ENCODE data around the gene EPX.
A peak's percentile ranks its signal among the peaks of the same experiment; 100 is the strongest.

Gene EPX

GRCh38 chr17:58195518-58196123 is 3.1 kb downstream of the EPX start:
- Mint-ChIP-seq H3K36me3 (ENCODE audit: low read depth) (no peaks in the 10 kb centered on the region), H3K9me3 (no peaks in the 10 kb centered on the region), H3K4me3 (no peak overlapping the region), H3K27ac (no peak overlapping the region), H3K27me3 (ENCODE audit: low read depth) (no peaks in the 10 kb centered on the region), H3K4me1 (ENCODE audit: low read depth) (peaks cover 2% of the 10 kb centered on the region)

DNA sequence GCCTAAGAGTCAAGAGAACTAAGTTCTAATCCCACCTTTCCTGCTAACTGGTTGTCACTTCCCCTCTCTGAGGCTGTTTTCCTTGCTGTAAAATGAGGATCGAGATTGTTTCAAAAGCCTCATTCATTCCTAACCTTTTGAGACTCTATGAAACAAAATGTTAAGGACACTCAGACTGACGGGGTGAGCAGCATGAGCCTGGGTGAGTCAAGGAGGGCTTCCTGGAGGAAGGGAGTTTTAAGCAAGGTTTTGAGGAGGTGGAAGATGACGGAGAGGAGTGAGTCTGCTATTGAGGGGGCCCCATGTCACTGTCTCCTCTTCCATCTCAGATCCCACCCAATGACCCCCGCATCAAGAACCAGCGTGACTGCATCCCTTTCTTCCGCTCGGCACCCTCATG is 4.1 kb downstream of the EPX start:
- H3K9me3 Mint-ChIP-seq = no peaks in the 10 kb centered on the region
- no peak overlapping the region for H3K4me3 Mint-ChIP-seq
- peaks cover 2% of the 10 kb centered on the region for H3K4me1 Mint-ChIP-seq (ENCODE audit: low read depth)
- no peaks in the 10 kb centered on the region for H3K36me3 Mint-ChIP-seq (ENCODE audit: low read depth)
- no peak overlapping the region for H3K27ac Mint-ChIP-seq
- peaks cover 3% of the 10 kb centered on the region for H3K27me3 Mint-ChIP-seq (ENCODE audit: low read depth)

DNA sequence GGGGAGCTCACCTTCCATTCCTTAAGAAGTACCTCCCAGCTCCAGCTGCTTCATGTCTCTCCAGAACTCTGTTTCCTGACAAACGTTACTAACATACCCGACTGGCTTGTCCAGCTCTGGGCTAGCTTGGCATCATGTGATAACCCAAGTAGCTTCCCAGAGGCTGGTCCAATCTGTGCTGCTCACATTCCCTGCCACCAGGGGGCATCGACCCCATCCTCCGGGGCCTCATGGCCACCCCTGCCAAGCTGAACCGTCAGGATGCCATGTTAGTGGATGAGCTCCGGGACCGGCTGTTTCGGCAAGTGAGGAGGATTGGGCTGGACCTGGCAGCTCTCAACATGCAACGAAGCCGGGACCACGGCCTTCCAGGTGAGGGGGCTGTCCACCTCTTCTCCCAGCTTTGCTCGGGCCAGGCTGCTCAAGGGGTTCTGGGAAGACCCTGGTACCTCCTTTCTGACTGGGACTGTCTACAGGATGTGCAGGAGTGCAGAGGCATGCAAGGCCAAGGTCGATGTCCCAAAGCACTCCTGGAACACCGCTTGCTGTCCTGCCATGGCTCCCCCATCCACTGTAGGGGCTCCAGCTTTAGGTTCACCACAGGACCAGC is 7.6 kb downstream of the EPX start:
- peaks cover 2% of the 10 kb centered on the region for H3K4me1 Mint-ChIP-seq (ENCODE audit: low read depth)
- no peak overlapping the region for H3K27ac Mint-ChIP-seq

GRCh38 chr17:58202859-58203258 is 10.3 kb downstream of the EPX start:
- Mint-ChIP-seq H3K4me1 (ENCODE audit: low read depth) (peaks cover 2% of the 10 kb centered on the region), H3K27ac (no peak overlapping the region), H3K27me3 (ENCODE audit: low read depth) (peaks cover 3% of the 10 kb centered on the region), H3K4me3 (no peak overlapping the region), H3K36me3 (ENCODE audit: low read depth) (no peaks in the 10 kb centered on the region), H3K9me3 (no peaks in the 10 kb centered on the region)

More for the DNA sequence above, 7.6 kb downstream of the EPX start:
- no peaks in the 10 kb centered on the region for H3K9me3 Mint-ChIP-seq
- H3K4me3 Mint-ChIP-seq = no peak overlapping the region
- H3K36me3 Mint-ChIP-seq (ENCODE audit: low read depth) = no peaks in the 10 kb centered on the region
- peaks cover 3% of the 10 kb centered on the region for H3K27me3 Mint-ChIP-seq (ENCODE audit: low read depth)

DNA sequence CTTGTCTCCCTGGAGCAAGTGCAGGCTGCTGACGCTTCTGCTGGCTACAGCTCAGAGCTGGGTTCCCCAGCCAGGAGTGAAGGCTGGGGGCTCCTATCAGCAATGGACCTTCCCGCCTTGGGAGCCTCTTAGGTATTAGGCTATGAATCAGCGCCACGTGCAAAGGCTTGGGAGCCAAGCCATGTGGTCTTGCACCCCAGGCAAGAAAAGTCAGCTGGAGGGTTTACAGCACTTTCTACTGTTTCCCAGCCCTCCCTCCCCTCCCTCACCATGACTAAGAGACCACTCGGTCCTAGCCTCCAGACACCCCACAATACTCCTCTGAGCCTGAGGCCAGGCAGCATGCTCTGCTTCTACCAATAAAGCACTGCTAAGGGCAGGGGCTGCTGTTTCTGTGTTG is 12.3 kb downstream of the EPX start:
- Mint-ChIP-seq H3K4me3 (no peak overlapping the region), H3K36me3 (ENCODE audit: low read depth) (peaks cover 2% of the 10 kb centered on the region), H3K9me3 (no peaks in the 10 kb centered on the region), H3K4me1 (ENCODE audit: low read depth) (peaks cover 2% of the 10 kb centered on the region), H3K27ac (no peak overlapping the region), H3K27me3 (ENCODE audit: low read depth) (peaks cover 3% of the 10 kb centered on the region)

- no peaks in the 10 kb centered on the region for H3K9me3 Mint-ChIP-seq
- H3K27ac Mint-ChIP-seq = no peak overlapping the region
- peaks cover 3% of the 10 kb centered on the region for H3K27me3 Mint-ChIP-seq (ENCODE audit: low read depth)
- H3K36me3 Mint-ChIP-seq (ENCODE audit: low read depth) = peaks cover 8% of the 10 kb centered on the region
- H3K4me3 Mint-ChIP-seq = no peak overlapping the region
- H3K4me1 Mint-ChIP-seq (ENCODE audit: low read depth) = no peaks in the 10 kb centered on the region
Measured at GRCh38 chr17:58205936-58206335, 13.4 kb downstream of the EPX start.

DNA sequence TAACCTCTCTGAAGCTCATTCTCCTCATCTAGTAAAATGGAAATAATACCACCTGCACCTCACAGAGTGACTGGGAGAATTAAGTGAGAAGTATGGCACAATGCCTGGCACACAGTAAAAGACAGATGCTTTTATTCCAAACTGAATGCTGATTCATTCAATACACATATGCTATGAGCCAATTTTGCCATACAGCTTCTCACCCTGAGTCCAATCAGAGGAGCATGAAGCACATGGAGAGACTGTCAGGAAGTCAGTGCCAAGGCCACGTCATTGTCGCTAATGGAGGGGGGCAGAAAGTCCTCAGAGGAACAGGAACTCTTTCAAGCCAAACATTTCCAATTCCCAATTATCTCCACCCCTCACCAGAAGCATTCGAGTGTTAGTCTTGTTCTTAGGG is 14.9 kb downstream of the EPX start:
- Mint-ChIP-seq H3K36me3 (ENCODE audit: low read depth) (peaks cover 8% of the 10 kb centered on the region), H3K4me1 (ENCODE audit: low read depth) (peaks cover 3% of the 10 kb centered on the region), H3K4me3 (no peak overlapping the region), H3K27ac (no peak overlapping the region), H3K9me3 (no peaks in the 10 kb centered on the region), H3K27me3 (ENCODE audit: low read depth) (no peaks in the 10 kb centered on the region)

GRCh38 chr17:58208344-58208743 is 15.8 kb downstream of the EPX start:
- Mint-ChIP-seq H3K36me3 (ENCODE audit: low read depth) (peaks cover 8% of the 10 kb centered on the region), H3K4me3 (no peak overlapping the region), H3K4me1 (ENCODE audit: low read depth) (peaks cover 3% of the 10 kb centered on the region), H3K27me3 (ENCODE audit: low read depth) (no peaks in the 10 kb centered on the region), H3K9me3 (no peaks in the 10 kb centered on the region), H3K27ac (no peak overlapping the region)

DNA sequence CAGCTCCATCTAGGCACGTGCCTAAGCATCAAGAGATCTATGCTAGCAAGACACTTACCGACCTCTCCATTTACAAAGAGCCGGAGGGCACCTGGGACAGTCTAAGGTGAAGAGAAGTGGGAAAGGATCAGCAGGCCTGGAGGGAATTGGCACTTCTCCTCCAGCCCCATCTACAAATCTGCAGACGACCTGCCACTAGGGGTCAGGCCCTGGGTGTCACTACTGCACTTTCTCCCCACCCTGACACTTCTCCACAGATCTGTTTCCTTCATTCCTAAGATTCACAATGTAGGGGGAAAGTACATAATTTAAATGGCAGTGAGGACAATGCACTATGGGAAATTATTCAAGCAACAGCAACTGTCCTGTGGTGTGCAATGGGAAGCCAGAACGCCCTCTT is 18.4 kb downstream of the EPX start:
- Mint-ChIP-seq H3K4me1 (ENCODE audit: low read depth) (peaks cover 3% of the 10 kb centered on the region), H3K27ac (no peak overlapping the region), H3K4me3 (no peak overlapping the region), H3K9me3 (no peaks in the 10 kb centered on the region), H3K36me3 (ENCODE audit: low read depth) (peaks cover 8% of the 10 kb centered on the region), H3K27me3 (ENCODE audit: low read depth) (no peaks in the 10 kb centered on the region)

DNA sequence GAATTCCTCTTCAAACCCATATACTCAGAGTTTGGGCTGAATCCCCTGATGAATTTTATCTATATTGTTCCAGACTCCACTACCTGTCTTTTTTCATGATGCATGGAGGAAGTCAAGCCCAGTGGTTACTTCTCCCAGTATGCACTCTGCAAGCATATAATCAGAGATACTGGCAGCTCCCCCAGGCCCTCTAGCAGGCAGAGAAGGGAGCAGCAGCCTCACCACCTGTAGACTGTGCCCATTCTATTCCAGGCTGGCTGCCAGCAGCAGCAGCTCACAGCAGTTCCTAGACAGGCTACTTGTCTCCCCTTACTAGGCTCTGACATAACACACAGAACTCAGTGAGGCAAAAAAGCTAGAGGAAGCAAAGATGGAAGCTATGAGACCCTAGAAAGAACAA is 23.2 kb downstream of the EPX start:
- no peak overlapping the region for H3K27ac Mint-ChIP-seq
- H3K27me3 Mint-ChIP-seq (ENCODE audit: low read depth) = no peaks in the 10 kb centered on the region
- H3K4me3 Mint-ChIP-seq = no peak overlapping the region
- H3K4me1 Mint-ChIP-seq (ENCODE audit: low read depth) = peaks cover 20% of the 10 kb centered on the region
- no peaks in the 10 kb centered on the region for H3K9me3 Mint-ChIP-seq
- no peaks in the 10 kb centered on the region for H3K36me3 Mint-ChIP-seq (ENCODE audit: low read depth)

- H3K27ac Mint-ChIP-seq = no peak overlapping the region
- no peaks in the 10 kb centered on the region for H3K9me3 Mint-ChIP-seq
- peaks cover 4% of the 10 kb centered on the region for H3K27me3 Mint-ChIP-seq (ENCODE audit: low read depth)
- H3K4me3 Mint-ChIP-seq = peak overlapping the region; percentile 15
- peaks cover 18% of the 10 kb centered on the region for H3K4me1 Mint-ChIP-seq (ENCODE audit: low read depth)
- no peaks in the 10 kb centered on the region for H3K36me3 Mint-ChIP-seq (ENCODE audit: low read depth)
Measured at GRCh38 chr17:58217766-58218165, 25.2 kb downstream of the EPX start.

DNA sequence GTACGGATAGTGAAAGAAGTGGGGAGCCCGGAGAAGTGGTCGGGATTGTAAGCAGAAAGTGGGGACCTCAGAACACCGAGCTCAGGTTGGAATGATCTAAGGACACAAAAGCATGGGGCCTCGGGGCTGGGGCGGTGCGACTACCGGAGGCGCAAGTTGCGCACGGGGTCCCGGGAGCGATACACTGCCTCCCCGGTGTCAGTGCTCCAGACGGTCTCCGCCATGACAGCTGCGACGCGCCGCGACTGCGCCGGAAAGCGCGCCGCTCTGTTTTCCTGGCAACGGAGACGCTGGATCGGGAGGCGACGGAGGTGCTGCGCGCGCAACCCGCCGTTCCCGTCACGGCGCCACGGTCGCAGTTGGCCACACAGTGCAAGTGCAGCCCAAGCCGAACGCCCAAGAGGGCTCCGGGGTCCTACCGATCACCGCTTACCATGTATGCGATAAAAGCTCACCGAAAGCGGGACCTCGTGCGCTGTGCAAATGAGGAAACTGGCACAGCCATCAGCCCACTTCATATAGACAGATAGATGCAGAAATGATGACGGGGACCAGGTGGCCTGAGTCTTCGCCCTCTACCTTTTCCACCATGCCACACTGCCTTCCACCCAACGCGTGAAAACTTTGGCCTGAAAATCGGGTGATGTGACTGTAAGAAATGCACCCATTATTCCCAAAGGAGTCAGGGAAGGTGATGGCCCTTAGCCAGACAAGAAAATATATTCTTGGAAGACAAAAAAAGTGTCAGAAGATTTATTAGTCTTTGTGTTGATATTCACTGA is 26.7 kb downstream of the EPX start, which contains the start of gene MKS1:
Gene MKS1 (minus strand): TSS at position 249 of the 782 bp plus-strand sequence. CDS start 25 bp downstream, at position 224.
- Mint-ChIP-seq H3K4me1 (ENCODE audit: low read depth) (peaks cover 18% of the 10 kb centered on the region), H3K9me3 (no peaks in the 10 kb centered on the region), H3K4me3 (peak within 1 kb of the TSS; percentile 92), H3K36me3 (ENCODE audit: low read depth) (no peaks in the 10 kb centered on the region), H3K27me3 (ENCODE audit: low read depth) (peaks cover 16% of the 10 kb centered on the region), H3K27ac (peak within 1 kb of the TSS; percentile 93)

GRCh38 chr17:58219789-58220183 is 27.3 kb downstream of the EPX start:
- Mint-ChIP-seq H3K4me1 (ENCODE audit: low read depth) (peaks cover 18% of the 10 kb centered on the region), H3K4me3 (peak overlapping the region; percentile 92), H3K36me3 (ENCODE audit: low read depth) (no peaks in the 10 kb centered on the region)

GRCh38 chr17:58224315-58224714 is 31.8 kb downstream of the EPX start:
- H3K27ac Mint-ChIP-seq = no peak overlapping the region
- no peak overlapping the region for H3K4me3 Mint-ChIP-seq
- H3K9me3 Mint-ChIP-seq = no peaks in the 10 kb centered on the region
- no peaks in the 10 kb centered on the region for H3K36me3 Mint-ChIP-seq (ENCODE audit: low read depth)
- H3K4me1 Mint-ChIP-seq (ENCODE audit: low read depth) = peaks cover 6% of the 10 kb centered on the region
- peaks cover 49% of the 10 kb centered on the region for H3K27me3 Mint-ChIP-seq (ENCODE audit: low read depth)

More at GRCh38 chr17:58219789-58220183, 27.3 kb downstream of the EPX start:
- H3K9me3 Mint-ChIP-seq = no peaks in the 10 kb centered on the region
- peak overlapping the region; percentile 93 for H3K27ac Mint-ChIP-seq
- peaks cover 20% of the 10 kb centered on the region for H3K27me3 Mint-ChIP-seq (ENCODE audit: low read depth)

GRCh38 chr17:58227733-58228132 is 35.2 kb downstream of the EPX start:
- Mint-ChIP-seq H3K27ac (no peak overlapping the region), H3K9me3 (no peaks in the 10 kb centered on the region)

More at GRCh38 chr17:58227733-58228132, 35.2 kb downstream of the EPX start:
- no peak overlapping the region for H3K4me3 Mint-ChIP-seq
- peaks cover 1% of the 10 kb centered on the region for H3K4me1 Mint-ChIP-seq (ENCODE audit: low read depth)
- no peaks in the 10 kb centered on the region for H3K36me3 Mint-ChIP-seq (ENCODE audit: low read depth)
- peaks cover 64% of the 10 kb centered on the region for H3K27me3 Mint-ChIP-seq (ENCODE audit: low read depth)

All from T-helper 1 cell treated with Interleukin-12 subunit alpha and Interleukin-12 subunit beta and Interleukin-4 antibody, amounts not matched to agents 30 μg/mL and 1 μg/mL, for 36 hours (primary cell).